AG09319 (cell line): ENCODE measurements around the gene MROH7.
A peak's percentile ranks its signal among the peaks of the same experiment; 100 is the strongest.

Experiments
- DNase-seq: peaks from one replicate; pipeline ENCODE4 v3.0.0-alpha.2; 2010; ENCODE audit warnings: low read depth; ENCODE audit errors: extremely low read depth
- TF ChIP-seq, protein P1 (sequence below): IDR thresholded peaks from 2 replicates; pipeline ENCODE4 v1.5.1; 2011; ENCODE audit warnings: low read depth, mild to moderate bottlenecking, inconsistent platforms, low read length, moderate library complexity

Gene MROH7

GRCh38 chr1:54709547-54710292, 68.1 kb downstream of the MROH7 start:
- TF ChIP-seq, protein P1, sequence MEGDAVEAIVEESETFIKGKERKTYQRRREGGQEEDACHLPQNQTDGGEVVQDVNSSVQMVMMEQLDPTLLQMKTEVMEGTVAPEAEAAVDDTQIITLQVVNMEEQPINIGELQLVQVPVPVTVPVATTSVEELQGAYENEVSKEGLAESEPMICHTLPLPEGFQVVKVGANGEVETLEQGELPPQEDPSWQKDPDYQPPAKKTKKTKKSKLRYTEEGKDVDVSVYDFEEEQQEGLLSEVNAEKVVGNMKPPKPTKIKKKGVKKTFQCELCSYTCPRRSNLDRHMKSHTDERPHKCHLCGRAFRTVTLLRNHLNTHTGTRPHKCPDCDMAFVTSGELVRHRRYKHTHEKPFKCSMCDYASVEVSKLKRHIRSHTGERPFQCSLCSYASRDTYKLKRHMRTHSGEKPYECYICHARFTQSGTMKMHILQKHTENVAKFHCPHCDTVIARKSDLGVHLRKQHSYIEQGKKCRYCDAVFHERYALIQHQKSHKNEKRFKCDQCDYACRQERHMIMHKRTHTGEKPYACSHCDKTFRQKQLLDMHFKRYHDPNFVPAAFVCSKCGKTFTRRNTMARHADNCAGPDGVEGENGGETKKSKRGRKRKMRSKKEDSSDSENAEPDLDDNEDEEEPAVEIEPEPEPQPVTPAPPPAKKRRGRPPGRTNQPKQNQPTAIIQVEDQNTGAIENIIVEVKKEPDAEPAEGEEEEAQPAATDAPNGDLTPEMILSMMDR = no peak
- no peak for DNase-seq

DNA sequence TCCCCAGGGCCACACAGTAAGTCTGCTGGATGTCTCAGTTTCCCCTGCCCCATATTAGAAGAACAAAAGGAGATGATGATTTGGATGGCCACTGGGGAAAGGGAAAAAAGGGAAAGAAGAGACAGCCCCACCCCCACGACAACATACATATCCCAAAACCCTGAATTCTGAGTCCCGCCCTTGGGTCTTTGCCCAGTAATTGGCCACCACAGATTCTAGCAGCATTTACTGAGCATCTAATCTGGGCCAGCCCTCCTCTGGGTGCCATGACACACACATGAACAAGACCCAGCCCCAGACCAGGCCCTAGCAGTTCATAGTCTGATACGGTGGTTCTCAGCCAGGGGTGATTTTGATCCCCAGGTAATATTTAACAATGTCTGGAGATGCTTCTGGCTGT, 68.8 kb downstream of the MROH7 start:
- TF ChIP-seq, protein P1 = no peak
- DNase-seq = no peak

- DNase-seq = no peak
- TF ChIP-seq, protein P1 = no peak
Observed at GRCh38 chr1:54710841-54711240, 69.3 kb downstream of the MROH7 start.

GRCh38 chr1:54711536-54711935, 70.0 kb downstream of the MROH7 start:
- TF ChIP-seq, protein P1 = no peak

DNA sequence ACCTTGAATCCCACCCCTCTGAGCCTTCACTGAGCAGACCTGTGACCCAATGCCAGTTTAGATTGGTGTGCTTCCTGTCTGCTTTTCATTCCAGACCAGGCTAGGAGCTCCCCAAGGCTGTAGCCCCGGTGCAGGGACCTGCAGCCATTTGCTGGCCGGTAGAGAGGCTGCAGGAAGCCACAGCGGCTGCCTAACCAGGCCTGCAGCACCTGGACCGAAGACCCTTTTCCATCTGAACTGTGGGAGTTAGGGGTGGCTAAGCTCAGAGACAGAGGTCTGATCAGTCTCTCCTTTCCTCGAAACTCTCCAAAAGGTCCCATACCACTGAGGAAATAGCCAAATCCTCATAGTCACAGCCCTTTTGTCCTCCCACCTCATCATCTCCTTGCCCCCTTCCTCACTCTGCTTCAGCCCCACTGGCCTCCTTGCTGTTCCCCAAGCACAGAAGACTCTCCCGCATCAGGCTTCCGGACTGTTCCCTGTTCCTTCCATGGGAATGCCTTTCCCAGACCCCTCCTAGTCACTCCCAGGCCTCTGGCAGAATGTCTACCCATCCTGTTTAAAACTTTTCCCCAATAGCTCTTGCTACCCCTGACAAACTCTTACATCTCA, 73.4 kb downstream of the MROH7 start:
- TF ChIP-seq, protein P1 = no peak
- DNase-seq = no peak

More at GRCh38 chr1:54711536-54711935, 70.0 kb downstream of the MROH7 start:
- DNase-seq = no peak

- TF ChIP-seq, protein P1 = peak; percentile 1
- DNase-seq = peak; percentile 23
Observed at GRCh38 chr1:54715493-54716298, 74.1 kb downstream of the MROH7 start, which contains the start of gene TTC4. TSS of gene TTC4 (plus strand) at chr1:54715861. CDS start at chr1:54715909, 48 bp downstream.
